HepG2 (cell line): Measurements from ENCODE around the gene DNPH1. TPM values are rescaled to one million over a fixed set of nuclear protein-coding genes. Genes with fewer than 3 reads are reported as not detected.

ENCODE experiments used
- ATAC-seq: fragments of 200-7000 bp; cut with Tn5 transposase; 3 replicates; pipeline ENCODE4 v1.9.1; 2020; ENCODE audit warnings: mild to moderate bottlenecking, moderate library complexity
- BruUV-seq: library from RNA; stranded (reverse); fragments of 400-500 nt; replicated peaks from 2 replicates; lab custom pipeline; 2021; lab: Mats Ljungman, UMichigan
- CTCF ChIA-PET: fragments of 300-600 bp; formaldehyde crosslinking; extraction: SDS; loops from one replicate; lab custom pipeline; 2021; ENCODE audit warnings: low total read pairs, inconsistent platforms, low intra/inter-chr PET ratio; lab: Yijun Ruan, JAX
- POLR2A ChIA-PET: fragments of 350-600 bp; sonication (Branson Sonifier 250); formaldehyde crosslinking; loops from one replicate; lab custom pipeline; 2020; ENCODE audit warnings: antibody characterized with exemption, inconsistent platforms; lab: Yijun Ruan, JAX
- DNase-seq: peaks from one replicate; pipeline ENCODE4 v3.0.0-alpha.2; 2015; ENCODE audit warnings: low spot score
- FAIRE-seq: peaks from 3 replicates; lab custom pipeline; 2011; peaks lifted over from hg19 to GRCh38; lab: Jason Lieb, UNC
- H2AFZ ChIP-seq: one replicate; pipeline ENCODE4 v1.6.1; 2011; ENCODE audit warnings: low read length, inconsistent platforms
- H3K27ac ChIP-seq: fragments of 300-600 bp; 3 replicates; pipeline ENCODE4 v1.8.0; 2011; ENCODE audit warnings: mixed run types, mild to moderate bottlenecking, mixed read lengths, low read length, inconsistent platforms; ENCODE audit not compliant: insufficient read depth; ENCODE audit errors: extremely low read length
- H3K27me3 ChIP-seq, 2 experiments: fragments of 200-600 bp in 1 of 2; 2 replicates in 1 of 2; 3 replicates in 1 of 2; pipeline versions ENCODE4 v1.6.0 to v1.8.0; 2011; ENCODE audit warnings: low read length in 2 of 2, mild to moderate bottlenecking in 2 of 2, moderate library complexity in 2 of 2, inconsistent platforms in 1 of 2; ENCODE audit not compliant: insufficient read depth in 2 of 2, control insufficient read depth in 1 of 2
- H3K36me3 ChIP-seq, 2 experiments: fragments of 200-600 bp in 1 of 2; replicated peaks in 1 of 2; 2 replicates in 1 of 2; 3 replicates in 1 of 2; pipeline versions ENCODE4 v1.5.1 to v1.8.0; 2011; ENCODE audit warnings: low read length in 2 of 2, inconsistent platforms in 1 of 2; ENCODE audit not compliant: insufficient read depth in 2 of 2, control insufficient read depth in 1 of 2
- H3K4me1 ChIP-seq: 2 replicates; pipeline ENCODE4 v1.5.1; 2012; ENCODE audit warnings: low read length, inconsistent platforms; ENCODE audit not compliant: insufficient read depth
- H3K4me2 ChIP-seq: 2 replicates; pipeline ENCODE4 v1.6.0; 2011; ENCODE audit warnings: low read depth, low read length, inconsistent platforms
- H3K4me3 ChIP-seq, 3 experiments: fragments of 200-600 bp in 1 of 3; sonication (generic), shearing (Covaris generic) in 1 of 3; replicated peaks in 1 of 3; 2 replicates each; pipeline ENCODE4 v1.5.1; 2011 to 2016; ENCODE audit warnings: low read length in 3 of 3, inconsistent platforms in 2 of 3, low read depth in 2 of 3, mild to moderate bottlenecking in 2 of 3, control low read depth in 1 of 3, mixed read lengths in 1 of 3; ENCODE audit not compliant: insufficient read depth in 1 of 3
- H3K79me2 ChIP-seq: one replicate; pipeline ENCODE4 v1.6.1; 2011; ENCODE audit warnings: low read length, inconsistent platforms; ENCODE audit not compliant: insufficient read depth
- H3K9ac ChIP-seq: 2 replicates; pipeline ENCODE4 v1.6.0; 2011; ENCODE audit warnings: mild to moderate bottlenecking, low read depth, low read length, inconsistent platforms; ENCODE audit not compliant: insufficient read depth
- H3K9me3 ChIP-seq: 2 replicates; pipeline ENCODE4 v1.5.1; 2012; ENCODE audit warnings: mild to moderate bottlenecking, low read length
- H4K20me1 ChIP-seq: 2 replicates; pipeline ENCODE4 v1.6.0; 2011; ENCODE audit warnings: inconsistent platforms, mild to moderate bottlenecking, low read length, moderate library complexity; ENCODE audit not compliant: insufficient read depth
- EP300 ChIP-seq, 3 experiments: sonication (generic) in 1 of 3; formaldehyde crosslinking in 1 of 3; IDR thresholded peaks; 2 replicates each; pipeline versions ENCODE4 v1.5.1 to v1.6.1; 2011 to 2020; ENCODE audit warnings: low read depth in 2 of 3, low read length in 2 of 3, borderline replicate concordance in 1 of 3, improper control_type of control experiment in 1 of 3, mild to moderate bottlenecking in 1 of 3, missing genetic modification reagents in 1 of 3, moderate library complexity in 1 of 3
- KLF9 ChIP-seq: IDR thresholded peaks from 2 replicates; pipeline ENCODE4 v1.6.1; 2016; ENCODE audit warnings: low read depth
- NFE2L1 ChIP-seq: sonication (generic); formaldehyde crosslinking; IDR thresholded peaks from 2 replicates; pipeline ENCODE4 v1.4.0; 2020; ENCODE audit warnings: missing genetic modification reagents, mild to moderate bottlenecking, borderline replicate concordance
- TCF7 ChIP-seq: sonication (generic); IDR thresholded peaks from 2 replicates; pipeline ENCODE4 v1.6.1; 2016; ENCODE audit warnings: antibody characterized with exemption, low read depth
- YY1 ChIP-seq: IDR thresholded peaks from 2 replicates; pipeline ENCODE4 v1.6.1; 2011; ENCODE audit warnings: low read length, low read depth, moderate library complexity, mild to moderate bottlenecking; ENCODE audit not compliant: insufficient read depth, insufficient replicate concordance
- ZNF446 ChIP-seq: sonication (generic); formaldehyde crosslinking; IDR thresholded peaks from 2 replicates; pipeline ENCODE4 v1.5.0; 2020; ENCODE audit warnings: mild to moderate bottlenecking, missing genetic modification reagents
- ZNF615 ChIP-seq: sonication (generic); formaldehyde crosslinking; IDR thresholded peaks from 2 replicates; pipeline ENCODE4 v1.5.0; 2020; ENCODE audit warnings: mild to moderate bottlenecking, missing genetic modification reagents, borderline replicate concordance
- ZSCAN22 ChIP-seq: sonication (generic); formaldehyde crosslinking; IDR thresholded peaks from 2 replicates; pipeline ENCODE4 v1.4.0; 2020; ENCODE audit warnings: mild to moderate bottlenecking, missing genetic modification reagents
- WGBS: methylation state at CpG from one replicate; pipeline ENCODE4 v1.1.6; 2017; ENCODE audit warnings: low lambda C conversion rate; 5-methylcytosine and 5-hydroxymethylcytosine counted together
- in situ Hi-C: cut with HindIII; loops from 2 replicates; pipeline ENCODE4 v1.10.0; 2017; ENCODE audit warnings: low pct_unique_long_range_greater_than_20kb; ENCODE audit not compliant: extremely low pct_ligation_motif_present
- intact Hi-C: fragments of 100-400 bp; cut with micrococcal nuclease; formaldehyde crosslinking; loops from one replicate; pipeline ENCODE4 v1.10.0; 2022; ENCODE audit not compliant: unreplicated experiment
- polyA plus RNA-seq, 8 experiments: library from polyadenylated mRNA; depleted of rRNA in 3 of 8; stranded (reverse) in 7 of 8; unstranded in 1 of 8; fragments of >200 nt; fragmentation: Illumina TruSeq in 4 of 8; extraction: Trizol in 4 of 8; gene quantifications; 2 replicates each; pipeline versions ENCODE4 v1.2.1 to v1.2.3, GENCODE V29; 2011 to 2016; ENCODE audit warnings: low read depth in 4 of 8, missing spikeins in 1 of 8, mixed read lengths in 1 of 8; ENCODE audit not compliant: insufficient read depth in 1 of 8
- total RNA-seq, 5 experiments: library from RNA; depleted of rRNA; stranded (reverse); fragments of >200 nt; fragmentation: Illumina TruSeq; extraction: Trizol; gene quantifications; 2 replicates each; pipeline ENCODE4 v1.2.3, GENCODE V29; 2016; ENCODE audit warnings: low read depth in 1 of 5
- TF ChIP-seq, protein P1 (sequence below): sonication (generic); formaldehyde crosslinking; IDR thresholded peaks from 2 replicates; pipeline ENCODE4 v1.4.0; 2020; ENCODE audit warnings: missing genetic modification reagents, borderline replicate concordance
- TF ChIP-seq, protein P2 (sequence below): sonication (generic); formaldehyde crosslinking; IDR thresholded peaks from 2 replicates; pipeline ENCODE4 v1.8.0; 2022; ENCODE audit warnings: missing genetic modification reagents, mild to moderate bottlenecking, borderline replicate concordance
- TF ChIP-seq, protein P3 (sequence below): sonication (generic); formaldehyde crosslinking; IDR thresholded peaks from 2 replicates; pipeline ENCODE4 v1.9.0; 2022; ENCODE audit warnings: low read depth, missing genetic modification reagents
- TF ChIP-seq, protein P4 (sequence below): sonication (generic); formaldehyde crosslinking; IDR thresholded peaks from 2 replicates; pipeline ENCODE4 v1.8.1; 2023; ENCODE audit warnings: mild to moderate bottlenecking, inconsistent platforms, moderate library complexity, missing genetic modification reagents, borderline replicate concordance
- TF ChIP-seq, protein P5 (sequence below): sonication (generic); formaldehyde crosslinking; IDR thresholded peaks from 2 replicates; pipeline ENCODE4 v1.5.0; 2020; ENCODE audit warnings: missing genetic modification reagents

DNPH1 gene
- total and polyA plus RNA-seq, 2 of the 13 experiments (the other 11 are each of a cell fraction or from before 2014, with no cell fraction given) = 56.5 to 75.1 TPM

DNA sequence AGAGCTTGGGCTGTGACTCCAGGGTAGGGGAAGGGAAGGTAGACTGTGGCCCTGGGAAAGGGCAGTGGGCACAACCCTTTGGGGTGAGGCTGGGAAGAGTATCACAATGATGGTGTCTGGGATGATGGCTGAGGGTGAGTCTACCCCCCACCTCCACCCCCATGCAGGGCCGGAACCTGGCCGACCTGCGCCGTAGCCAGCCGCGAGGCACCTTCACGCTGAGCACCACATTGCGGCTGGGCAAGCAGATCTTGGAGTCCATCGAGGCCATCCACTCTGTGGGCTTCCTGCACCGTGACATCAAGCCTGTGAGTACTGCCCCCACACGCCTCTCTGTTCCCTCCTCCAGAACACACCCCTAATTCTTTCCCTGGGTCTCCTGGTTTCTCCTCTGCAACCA, 24.1 kb upstream of the DNPH1 start:
- Histone ChIP-seq H3K27me3 (peaks cover 23 to 83% of the 10 kb centered on the region in 2 experiments), H3K4me1 (peaks cover 42% of the 10 kb centered on the region), H3K9ac (no peak overlapping the region), H3K4me3 (no peak overlapping the region), H3K36me3 (no peaks in the 10 kb centered on the region), H3K9me3 (no peaks in the 10 kb centered on the region), H3K27ac (no peak overlapping the region), H3K79me2 (no peaks in the 10 kb centered on the region), H3K4me2 (no peak overlapping the region), H2AFZ (no peak overlapping the region), H4K20me1 (no peaks in the 10 kb centered on the region)
- BruUV-seq = no TSS peak
- FAIRE-seq = no peak
- CTCF ChIA-PET = no interaction called here
- 75% methylated on average over 11 of the region's 11 CpGs for WGBS
- in situ Hi-C loops (no loop called here), intact Hi-C loops (no loop called here)
- POLR2A ChIA-PET = no interaction called here
- ATAC-seq = no peak
- DNase-seq = no peak
- TF ChIP-seq, protein P1, sequence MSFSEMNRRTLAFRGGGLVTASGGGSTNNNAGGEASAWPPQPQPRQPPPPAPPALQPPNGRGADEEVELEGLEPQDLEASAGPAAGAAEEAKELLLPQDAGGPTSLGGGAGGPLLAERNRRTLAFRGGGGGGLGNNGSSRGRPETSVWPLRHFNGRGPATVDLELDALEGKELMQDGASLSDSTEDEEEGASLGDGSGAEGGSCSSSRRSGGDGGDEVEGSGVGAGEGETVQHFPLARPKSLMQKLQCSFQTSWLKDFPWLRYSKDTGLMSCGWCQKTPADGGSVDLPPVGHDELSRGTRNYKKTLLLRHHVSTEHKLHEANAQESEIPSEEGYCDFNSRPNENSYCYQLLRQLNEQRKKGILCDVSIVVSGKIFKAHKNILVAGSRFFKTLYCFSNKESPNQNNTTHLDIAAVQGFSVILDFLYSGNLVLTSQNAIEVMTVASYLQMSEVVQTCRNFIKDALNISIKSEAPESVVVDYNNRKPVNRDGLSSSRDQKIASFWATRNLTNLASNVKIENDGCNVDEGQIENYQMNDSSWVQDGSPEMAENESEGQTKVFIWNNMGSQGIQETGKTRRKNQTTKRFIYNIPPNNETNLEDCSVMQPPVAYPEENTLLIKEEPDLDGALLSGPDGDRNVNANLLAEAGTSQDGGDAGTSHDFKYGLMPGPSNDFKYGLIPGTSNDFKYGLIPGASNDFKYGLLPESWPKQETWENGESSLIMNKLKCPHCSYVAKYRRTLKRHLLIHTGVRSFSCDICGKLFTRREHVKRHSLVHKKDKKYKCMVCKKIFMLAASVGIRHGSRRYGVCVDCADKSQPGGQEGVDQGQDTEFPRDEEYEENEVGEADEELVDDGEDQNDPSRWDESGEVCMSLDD (CRISPR knock-in tag) = no peak
- no peak for TF ChIP-seq TCF7
- TF ChIP-seq, protein P2, sequence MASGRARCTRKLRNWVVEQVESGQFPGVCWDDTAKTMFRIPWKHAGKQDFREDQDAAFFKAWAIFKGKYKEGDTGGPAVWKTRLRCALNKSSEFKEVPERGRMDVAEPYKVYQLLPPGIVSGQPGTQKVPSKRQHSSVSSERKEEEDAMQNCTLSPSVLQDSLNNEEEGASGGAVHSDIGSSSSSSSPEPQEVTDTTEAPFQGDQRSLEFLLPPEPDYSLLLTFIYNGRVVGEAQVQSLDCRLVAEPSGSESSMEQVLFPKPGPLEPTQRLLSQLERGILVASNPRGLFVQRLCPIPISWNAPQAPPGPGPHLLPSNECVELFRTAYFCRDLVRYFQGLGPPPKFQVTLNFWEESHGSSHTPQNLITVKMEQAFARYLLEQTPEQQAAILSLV = no peak
- TF ChIP-seq EP300 (IDR thresholded peaks at IDR 0.05; ENCODE audit: low read depth in 2 of 2, low read length in 2 of 2) = no peak
- no peak for TF ChIP-seq EP300 (CRISPR knock-in tag; IDR thresholded peaks at IDR 0.05; ENCODE audit: borderline replicate concordance)
- no peak for TF ChIP-seq ZNF446 (CRISPR knock-in tag)
- no peak for TF ChIP-seq ZNF615 (CRISPR knock-in tag)
- TF ChIP-seq NFE2L1 = no peak
- TF ChIP-seq, protein P3, sequence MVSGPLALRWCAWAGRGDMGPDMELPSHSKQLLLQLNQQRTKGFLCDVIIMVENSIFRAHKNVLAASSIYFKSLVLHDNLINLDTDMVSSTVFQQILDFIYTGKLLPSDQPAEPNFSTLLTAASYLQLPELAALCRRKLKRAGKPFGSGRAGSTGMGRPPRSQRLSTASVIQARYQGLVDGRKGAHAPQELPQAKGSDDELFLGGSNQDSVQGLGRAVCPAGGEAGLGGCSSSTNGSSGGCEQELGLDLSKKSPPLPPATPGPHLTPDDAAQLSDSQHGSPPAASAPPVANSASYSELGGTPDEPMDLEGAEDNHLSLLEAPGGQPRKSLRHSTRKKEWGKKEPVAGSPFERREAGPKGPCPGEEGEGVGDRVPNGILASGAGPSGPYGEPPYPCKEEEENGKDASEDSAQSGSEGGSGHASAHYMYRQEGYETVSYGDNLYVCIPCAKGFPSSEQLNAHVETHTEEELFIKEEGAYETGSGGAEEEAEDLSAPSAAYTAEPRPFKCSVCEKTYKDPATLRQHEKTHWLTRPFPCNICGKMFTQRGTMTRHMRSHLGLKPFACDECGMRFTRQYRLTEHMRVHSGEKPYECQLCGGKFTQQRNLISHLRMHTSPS (CRISPR knock-in tag) = no peak
- TF ChIP-seq ZSCAN22 = no peak
- TF ChIP-seq, protein P4, sequence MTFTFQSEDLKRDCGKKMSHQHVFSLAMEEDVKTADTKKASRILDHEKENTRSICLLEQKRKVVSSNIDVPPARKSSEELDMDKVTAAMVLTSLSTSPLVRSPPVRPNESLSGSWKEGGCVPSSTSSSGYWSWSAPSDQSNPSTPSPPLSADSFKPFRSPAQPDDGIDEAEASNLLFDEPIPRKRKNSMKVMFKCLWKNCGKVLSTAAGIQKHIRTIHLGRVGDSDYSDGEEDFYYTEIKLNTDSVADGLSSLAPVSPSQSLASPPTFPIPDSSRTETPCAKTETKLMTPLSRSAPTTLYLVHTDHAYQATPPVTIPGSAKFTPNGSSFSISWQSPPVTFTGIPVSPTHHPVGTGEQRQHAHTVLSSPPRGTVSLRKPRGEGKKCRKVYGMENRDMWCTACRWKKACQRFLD (CRISPR knock-in tag) = no peak
- no peak for TF ChIP-seq YY1
- no peak for TF ChIP-seq KLF9
- TF ChIP-seq, protein P5, sequence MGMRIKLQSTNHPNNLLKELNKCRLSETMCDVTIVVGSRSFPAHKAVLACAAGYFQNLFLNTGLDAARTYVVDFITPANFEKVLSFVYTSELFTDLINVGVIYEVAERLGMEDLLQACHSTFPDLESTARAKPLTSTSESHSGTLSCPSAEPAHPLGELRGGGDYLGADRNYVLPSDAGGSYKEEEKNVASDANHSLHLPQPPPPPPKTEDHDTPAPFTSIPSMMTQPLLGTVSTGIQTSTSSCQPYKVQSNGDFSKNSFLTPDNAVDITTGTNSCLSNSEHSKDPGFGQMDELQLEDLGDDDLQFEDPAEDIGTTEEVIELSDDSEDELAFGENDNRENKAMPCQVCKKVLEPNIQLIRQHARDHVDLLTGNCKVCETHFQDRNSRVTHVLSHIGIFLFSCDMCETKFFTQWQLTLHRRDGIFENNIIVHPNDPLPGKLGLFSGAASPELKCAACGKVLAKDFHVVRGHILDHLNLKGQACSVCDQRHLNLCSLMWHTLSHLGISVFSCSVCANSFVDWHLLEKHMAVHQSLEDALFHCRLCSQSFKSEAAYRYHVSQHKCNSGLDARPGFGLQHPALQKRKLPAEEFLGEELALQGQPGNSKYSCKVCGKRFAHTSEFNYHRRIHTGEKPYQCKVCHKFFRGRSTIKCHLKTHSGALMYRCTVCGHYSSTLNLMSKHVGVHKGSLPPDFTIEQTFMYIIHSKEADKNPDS (CRISPR knock-in tag) = no peak
